DND-41 (cell line): ENCODE results near the gene TMC2.

Experiments used
- EZH2 ChIP-seq: IDR thresholded peaks from 3 replicates; pipeline ENCODE4 v1.6.1; 2012; ENCODE audit warnings: borderline replicate concordance, low read depth, mild to moderate bottlenecking, moderate library complexity, low read length, inconsistent platforms; ENCODE audit not compliant: severe bottlenecking
- TF ChIP-seq, protein P1 (sequence below): IDR thresholded peaks from 2 replicates; pipeline ENCODE4 v1.5.1; 2012; ENCODE audit warnings: borderline replicate concordance, low read length, moderate library complexity, mild to moderate bottlenecking; ENCODE audit not compliant: poor library complexity, severe bottlenecking; ENCODE audit errors: extremely low read depth

DNA sequence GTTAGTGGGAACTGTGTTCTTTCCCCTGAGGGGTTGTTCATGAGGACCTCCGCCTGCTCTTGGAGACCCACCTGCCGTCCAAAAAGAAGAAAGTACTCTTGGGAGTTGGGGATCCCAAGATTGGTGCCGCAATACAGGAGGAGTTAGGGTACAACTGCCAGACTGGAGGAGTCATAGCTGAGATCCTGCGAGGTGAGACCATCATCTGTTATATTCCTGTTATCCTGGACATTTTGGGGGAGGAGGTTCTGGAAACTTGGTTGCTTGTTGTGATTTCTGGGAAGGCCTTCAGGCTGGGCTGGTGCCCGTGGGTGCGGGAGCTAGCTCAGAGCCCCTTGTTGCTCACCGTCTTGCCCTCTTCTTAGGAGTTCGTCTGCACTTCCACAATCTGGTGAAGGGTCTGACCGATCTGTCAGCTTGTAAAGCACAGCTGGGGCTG lies 118.0 kb downstream of the TMC2 start:
- no peak for TF ChIP-seq EZH2
- TF ChIP-seq, protein P1, sequence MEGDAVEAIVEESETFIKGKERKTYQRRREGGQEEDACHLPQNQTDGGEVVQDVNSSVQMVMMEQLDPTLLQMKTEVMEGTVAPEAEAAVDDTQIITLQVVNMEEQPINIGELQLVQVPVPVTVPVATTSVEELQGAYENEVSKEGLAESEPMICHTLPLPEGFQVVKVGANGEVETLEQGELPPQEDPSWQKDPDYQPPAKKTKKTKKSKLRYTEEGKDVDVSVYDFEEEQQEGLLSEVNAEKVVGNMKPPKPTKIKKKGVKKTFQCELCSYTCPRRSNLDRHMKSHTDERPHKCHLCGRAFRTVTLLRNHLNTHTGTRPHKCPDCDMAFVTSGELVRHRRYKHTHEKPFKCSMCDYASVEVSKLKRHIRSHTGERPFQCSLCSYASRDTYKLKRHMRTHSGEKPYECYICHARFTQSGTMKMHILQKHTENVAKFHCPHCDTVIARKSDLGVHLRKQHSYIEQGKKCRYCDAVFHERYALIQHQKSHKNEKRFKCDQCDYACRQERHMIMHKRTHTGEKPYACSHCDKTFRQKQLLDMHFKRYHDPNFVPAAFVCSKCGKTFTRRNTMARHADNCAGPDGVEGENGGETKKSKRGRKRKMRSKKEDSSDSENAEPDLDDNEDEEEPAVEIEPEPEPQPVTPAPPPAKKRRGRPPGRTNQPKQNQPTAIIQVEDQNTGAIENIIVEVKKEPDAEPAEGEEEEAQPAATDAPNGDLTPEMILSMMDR = no peak
